Stimulated activated CD4-positive, alpha-beta T cell treated with anti-CD3 and anti-CD28 coated beads, Interleukin-2, amount 100 ng/mL, for 48 hours (primary cell): ENCODE results near the gene WNT7B.

Source experiments
- DNase-seq, 2 donors: peaks; one replicate each; pipeline ENCODE4 v3.0.0-alpha.2; 2020

WNT7B gene

DNA sequence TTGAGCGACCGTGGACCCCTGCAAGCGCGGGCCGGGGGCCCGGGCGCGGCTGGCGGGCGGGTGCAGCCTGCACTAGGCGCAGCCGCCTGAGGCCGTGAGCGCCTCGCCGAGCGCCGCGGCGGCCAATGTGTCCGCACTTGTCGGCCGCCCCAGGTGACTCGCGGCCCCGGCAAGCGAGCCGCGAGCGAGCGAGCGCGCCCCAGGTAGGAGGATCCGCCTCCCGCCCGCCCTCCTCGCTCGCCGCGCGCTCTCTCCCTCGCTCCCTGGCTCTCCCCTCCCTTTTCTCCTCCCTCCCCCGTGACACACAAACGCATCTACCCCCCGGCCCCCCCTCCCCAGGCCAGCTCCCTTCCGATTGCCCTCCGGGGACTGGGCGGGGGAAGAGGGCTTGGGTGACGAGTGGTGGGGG, at the start of gene WNT7B:
Gene WNT7B (minus strand): TSS at position 160 of the 409 bp plus-strand sequence. CDS start 408 bp downstream, outside the sequence.
- DNase-seq: no peak

DNA sequence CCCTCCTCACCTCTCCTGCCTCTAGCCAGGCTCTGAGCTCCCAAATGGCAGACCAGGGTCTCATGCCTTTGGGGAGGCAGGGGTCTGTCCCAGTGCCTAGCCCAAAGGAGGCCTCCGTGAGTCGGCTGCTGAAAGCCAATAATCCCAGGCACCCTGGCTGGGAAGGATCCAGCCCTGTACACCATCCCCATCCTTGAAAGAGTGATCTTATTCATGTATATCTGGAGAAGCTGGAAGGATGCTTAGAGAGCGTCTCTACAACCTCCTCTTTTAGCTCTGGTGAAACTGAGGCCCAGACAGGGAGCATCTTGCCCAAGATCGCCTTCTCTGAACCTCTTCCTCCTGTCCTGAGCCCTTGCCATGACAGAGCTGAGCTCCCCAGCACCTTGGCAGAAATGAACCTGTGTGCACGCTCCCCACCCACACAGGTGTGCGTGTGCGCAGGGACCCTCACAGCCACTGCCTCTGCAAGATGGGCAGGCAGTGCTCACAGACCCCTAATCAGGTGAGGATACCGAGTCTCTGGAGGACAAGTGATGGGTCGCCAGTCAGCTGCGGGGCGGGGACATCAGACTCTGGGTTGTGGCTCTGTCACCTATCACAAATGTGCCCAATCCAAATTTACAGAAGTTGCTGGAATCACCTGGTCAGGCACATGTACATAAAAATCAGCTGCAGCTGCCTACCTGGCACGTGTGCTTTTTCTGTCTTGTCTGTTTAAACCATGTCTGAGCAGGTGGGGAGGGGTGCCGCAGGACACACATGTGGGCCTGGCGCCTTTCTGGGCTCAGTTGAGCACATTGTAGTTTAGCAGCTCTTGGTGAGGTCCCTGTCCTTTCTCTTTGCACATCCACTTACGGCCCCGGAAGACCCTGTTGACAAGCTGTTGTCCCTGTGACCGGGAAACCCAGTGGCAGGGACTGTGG, 49.3 kb upstream of the WNT7B start:
- no peak for DNase-seq

GRCh38 chr22:46025225-46025972, 48.4 kb upstream of the WNT7B start:
- no peak for DNase-seq

DNA sequence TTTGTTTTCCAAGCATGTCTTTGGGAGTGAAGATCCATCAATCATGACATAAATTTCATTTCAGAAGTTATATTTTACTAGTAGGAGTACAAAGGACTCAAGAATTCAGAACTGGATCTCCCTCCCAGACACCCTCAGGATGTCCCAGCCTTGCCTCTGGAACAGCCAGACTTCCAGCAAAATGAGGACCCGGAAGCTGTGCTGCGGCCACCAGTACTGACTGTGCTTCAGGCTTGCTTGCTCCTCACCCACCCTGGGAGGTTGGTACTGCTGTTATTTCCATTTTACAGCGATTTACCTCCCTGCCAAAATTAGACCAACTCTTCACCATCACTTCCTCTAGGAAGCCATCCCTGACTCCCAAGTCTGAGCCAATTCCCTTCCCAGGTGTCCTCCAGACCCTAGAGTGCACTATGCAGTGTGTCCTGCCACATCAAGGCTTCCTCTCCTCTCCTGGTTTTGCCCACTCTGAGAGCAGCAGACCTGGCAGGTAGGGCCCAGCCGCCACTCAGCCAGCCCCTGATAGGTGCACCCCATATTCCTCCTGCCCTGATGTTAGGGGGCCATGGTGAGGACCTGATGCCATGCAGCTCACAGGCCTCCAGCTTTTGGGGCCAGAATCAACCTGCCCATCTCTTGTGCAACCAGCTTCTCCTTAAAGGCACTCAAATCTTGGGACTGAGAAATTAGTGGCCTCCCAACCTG, 47.3 kb upstream of the WNT7B start:
- no peak for DNase-seq

DNA sequence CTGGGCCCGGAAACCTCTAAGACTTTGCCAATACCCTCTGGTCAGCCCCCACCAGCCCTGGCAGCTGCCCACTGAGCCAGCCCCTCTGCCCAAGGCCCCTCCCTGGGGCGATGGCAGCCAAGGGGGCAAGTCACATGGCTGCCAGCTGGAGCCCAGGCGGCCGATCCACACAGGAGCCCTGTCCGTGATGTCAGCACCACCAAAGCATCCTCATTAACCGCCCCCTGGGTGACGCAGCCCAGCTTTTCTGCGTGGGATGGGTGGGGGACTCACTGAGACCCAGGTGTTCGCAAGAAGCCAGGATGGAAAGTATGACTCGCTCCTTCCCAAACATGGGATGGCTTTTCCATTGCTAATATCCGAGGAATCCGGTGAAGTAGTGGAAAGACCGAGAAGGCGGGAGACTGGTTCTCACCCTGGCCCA, 46.6 kb upstream of the WNT7B start:
- no peak for DNase-seq

GRCh38 chr22:46022881-46023512, 46.0 kb upstream of the WNT7B start:
- no peak for DNase-seq

DNA sequence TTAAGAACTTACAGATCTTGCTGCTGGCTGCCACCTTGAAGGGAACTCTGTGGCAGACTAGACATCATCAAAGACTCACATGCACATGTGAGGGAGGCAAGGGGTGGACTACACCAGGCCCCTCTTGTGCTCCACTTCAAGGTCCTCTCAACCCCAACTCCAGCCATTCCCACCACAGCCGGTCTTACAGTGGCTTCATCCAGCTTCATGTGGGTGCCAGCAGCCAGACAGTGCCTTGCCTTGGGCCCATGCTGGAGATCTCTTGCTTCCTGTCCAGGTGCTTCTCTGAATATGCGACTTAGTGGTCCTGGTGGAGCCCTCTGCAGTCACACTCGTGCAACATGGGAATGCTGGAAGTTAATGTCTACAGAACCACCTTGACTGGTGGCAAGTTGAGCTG, 44.6 kb upstream of the WNT7B start:
- no peak for DNase-seq

- no peak for DNase-seq
Observed at GRCh38 chr22:46019351-46019750, 42.4 kb upstream of the WNT7B start.

- no peak for DNase-seq
Observed at GRCh38 chr22:46018859-46019258, 41.9 kb upstream of the WNT7B start.

DNA sequence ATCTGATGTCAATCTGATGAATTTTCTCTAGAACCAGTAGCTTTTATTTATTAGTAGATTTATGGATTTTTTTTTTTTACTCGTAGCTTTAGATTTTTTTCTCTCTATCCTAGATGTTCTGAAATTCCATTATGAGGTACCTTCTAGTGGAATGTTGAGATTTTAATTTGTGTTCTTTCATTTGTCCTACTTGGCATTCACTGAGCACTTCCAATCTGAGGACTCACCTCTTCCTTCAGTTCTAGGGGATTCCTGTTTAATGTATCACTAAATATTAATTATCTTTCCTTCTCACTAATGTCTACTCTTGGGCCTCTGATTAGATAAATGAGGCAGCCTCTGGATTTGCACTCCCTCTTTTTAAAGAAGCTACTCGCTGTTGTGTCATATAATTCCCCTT, 40.2 kb upstream of the WNT7B start:
- DNase-seq: no peak

DNA sequence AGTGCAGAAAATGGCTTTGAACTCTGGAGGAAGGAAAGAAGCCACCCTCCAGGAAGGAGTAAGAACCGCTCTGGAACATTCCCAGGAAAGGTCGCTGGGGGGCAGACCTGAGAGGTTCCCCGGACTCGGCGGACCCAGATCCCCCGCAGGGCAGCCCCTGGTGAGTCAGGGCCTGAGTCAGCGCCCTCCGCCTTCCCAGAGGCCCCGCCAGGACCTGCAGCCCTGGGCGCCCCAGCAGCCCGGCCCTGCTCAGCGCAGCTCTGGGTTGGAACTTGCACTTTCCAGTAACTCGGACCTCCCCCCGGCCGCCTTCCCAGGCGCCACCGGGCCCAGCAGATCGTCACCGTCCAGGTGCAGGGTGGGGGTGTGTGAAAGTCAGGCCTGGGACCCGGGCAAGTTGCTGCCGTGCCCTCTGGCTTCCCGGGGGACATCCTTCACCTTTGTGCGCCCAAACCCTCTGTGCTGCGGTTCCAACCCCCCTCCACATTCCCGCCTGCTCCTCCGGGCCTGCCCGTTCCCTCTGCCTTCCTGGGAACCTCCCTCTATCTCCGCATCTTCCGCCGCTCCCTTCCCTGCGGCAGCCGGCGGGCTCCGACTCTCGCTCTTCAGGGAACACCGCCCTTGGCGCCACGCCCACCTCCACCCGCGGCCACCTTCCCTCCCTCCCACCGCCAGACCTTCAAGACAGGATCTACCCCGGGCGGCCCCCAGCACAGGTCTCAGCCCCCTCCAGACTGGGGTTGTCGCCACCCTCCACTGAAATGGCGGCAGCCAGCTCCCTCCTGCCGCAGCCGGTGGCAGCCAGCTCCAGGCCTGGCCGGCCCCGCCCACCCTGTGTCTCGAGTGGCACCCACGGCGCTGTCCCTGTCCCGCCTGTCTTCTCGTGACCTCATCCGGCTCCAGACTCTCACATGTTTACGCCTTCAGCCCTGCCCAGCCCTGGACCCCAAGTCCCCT, 36.8 kb upstream of the WNT7B start:
- DNase-seq: peak; percentile 89 to 93

DNA sequence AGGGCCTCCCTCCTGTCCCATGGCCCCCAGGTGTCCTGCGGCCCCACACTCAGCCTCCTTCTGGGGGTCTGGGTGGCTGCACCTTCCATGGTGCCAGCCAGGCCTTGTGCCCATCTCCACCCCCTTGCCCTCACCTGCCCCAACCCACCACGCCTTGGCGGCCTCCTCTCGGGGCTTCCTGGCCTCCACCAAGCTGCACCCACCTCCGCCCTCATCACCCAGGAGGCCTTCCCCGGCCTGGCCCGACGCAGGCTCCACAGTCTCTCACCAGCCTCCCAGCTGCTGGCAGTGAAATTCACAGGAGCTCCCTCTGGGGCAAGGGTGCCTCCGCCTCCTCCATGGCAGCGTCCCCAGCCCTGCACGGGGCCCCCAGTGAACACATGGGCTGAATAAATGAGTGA, 35.9 kb upstream of the WNT7B start:
- no peak for DNase-seq

DNA sequence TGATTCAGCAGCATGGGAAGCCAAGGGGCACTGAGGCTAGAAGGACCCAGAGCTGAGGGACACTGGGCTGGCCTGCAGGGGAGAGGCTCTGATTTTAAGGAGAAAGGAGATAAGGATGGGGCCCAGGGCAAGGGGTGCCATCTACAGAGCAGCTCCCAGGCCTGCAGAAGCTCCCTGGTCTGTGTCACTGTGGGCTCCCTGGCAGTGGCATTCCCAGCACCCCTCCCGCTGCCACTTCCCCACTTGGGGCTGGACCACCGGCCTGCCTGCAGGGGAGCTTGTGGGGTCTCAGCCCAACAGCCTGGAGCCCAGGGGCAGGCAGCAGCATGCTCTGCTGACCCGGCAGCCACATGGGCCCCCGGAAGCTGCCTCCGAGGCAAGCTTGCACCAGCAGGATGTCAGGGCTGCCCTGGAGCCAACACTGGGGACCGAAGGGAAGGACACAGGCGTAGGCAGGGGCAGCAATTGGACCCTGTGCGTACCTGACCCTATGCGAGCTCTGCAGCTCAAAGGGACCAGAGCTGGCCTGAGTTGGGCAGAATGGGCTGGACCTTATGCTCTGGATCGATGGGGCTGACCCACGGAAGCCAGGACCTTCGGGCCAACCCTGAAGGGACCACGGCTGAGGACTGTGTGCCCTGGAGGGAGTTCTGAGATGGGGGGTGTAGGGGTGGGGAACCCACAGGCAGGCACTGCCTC, 35.4 kb upstream of the WNT7B start:
- no peak for DNase-seq

- DNase-seq: no peak
Observed at GRCh38 chr22:46011627-46012181, 34.7 kb upstream of the WNT7B start.

GRCh38 chr22:46010951-46011626, 34.1 kb upstream of the WNT7B start:
- DNase-seq: no peak

- no peak for DNase-seq
Observed at GRCh38 chr22:46010207-46010867, 33.4 kb upstream of the WNT7B start.

DNA sequence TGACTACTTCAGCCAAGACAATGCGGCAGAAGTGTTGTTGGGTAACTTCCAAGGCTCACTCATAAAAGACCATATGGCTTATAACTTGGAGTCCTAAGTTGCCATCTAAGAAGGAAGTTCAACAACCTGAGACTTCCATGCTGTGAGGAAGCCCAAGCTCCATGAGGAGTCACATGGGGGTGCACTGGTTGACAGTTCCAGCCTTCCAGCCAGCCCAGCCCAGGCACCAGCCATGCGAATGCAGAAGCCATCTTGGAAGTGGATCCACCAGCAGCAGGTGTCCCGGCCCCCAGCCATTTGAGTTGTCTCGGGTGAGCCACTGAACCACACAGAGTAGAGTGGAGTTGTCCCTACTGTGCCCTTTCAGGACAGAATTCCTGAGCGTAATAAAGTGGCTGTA, 32.8 kb upstream of the WNT7B start:
- no peak for DNase-seq

DNA sequence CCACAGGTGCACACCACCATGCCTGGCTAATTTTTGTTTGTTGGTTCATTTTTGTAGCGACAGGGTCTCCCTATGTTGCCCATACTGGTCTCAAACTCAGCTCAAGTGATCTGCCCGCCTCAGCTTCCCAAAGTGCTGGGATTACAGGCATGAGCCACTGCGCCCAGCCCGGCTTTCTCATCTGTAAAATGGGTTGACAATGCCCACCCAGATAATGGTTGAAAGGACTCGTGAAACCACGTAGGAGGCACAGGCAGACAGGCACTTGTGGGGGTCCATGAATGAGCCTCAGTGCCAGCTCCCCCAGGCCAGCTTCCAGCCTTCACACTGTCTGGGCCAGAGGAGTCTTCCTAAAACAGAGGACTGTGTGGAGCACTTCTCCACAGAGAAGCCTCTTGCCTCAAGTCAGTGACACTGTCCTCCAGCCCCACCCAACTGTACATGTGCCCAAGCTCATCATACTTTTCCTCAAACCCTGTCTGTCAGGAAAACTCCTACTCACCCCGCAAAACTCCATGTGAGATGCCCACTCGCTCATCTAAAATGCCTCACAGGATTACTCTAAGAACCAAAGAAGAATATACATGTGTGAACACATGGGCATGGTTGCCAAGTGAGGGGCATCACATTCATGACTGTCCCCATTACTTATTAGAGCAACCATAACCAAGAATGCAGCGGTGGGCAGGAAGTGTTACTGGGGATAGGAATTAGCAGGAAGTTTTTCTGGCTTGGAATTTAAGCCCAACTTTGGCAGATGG, 32.1 kb upstream of the WNT7B start:
- no peak for DNase-seq

DNA sequence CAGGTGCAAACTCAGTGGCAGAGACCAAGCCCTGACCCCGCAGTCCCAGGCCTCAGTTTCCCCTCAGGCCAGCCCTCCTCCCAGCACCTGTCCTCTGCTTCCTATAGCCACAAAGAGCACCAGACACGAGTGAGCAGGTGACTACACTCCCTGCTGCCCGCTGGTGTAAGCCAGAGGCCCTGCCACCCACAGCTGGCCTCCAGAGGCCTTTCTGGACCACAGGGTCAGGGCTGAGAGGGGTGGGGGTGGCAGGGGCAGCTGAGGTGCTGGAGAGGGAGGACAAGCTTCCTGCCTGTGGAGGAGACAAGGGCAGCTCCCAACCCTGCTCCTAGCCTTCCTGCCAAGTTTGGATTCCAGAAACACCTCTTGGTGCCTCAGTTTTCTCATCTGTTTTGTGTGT, 31.3 kb upstream of the WNT7B start:
- DNase-seq: no peak
